Osteoblast (primary cell): ENCODE data around the gene NEURL1B. TPM values are rescaled to one million over a fixed set of nuclear protein-coding genes. Genes with fewer than 3 reads are reported as not detected.

Experiments used
- DNase-seq: peaks from one replicate; pipeline ENCODE4 v3.0.0; 2011; ENCODE audit warnings: low spot score, mixed read lengths; ENCODE audit not compliant: insufficient read length; ENCODE audit errors: missing footprints
- H2AFZ ChIP-seq: 2 replicates; pipeline ENCODE4 v1.6.0; 2011; ENCODE audit warnings: mild to moderate bottlenecking, low read length
- H3K27ac ChIP-seq: 2 replicates; pipeline ENCODE4 v1.5.1; 2011; ENCODE audit warnings: mild to moderate bottlenecking, low read depth, low read length, moderate library complexity
- H3K27me3 ChIP-seq: 2 replicates; pipeline ENCODE4 v1.6.0; 2012; ENCODE audit warnings: mild to moderate bottlenecking, control low read depth, inconsistent platforms, low read length, moderate library complexity; ENCODE audit not compliant: insufficient read depth
- H3K36me3 ChIP-seq: 2 replicates; pipeline ENCODE4 v1.5.1; 2011; ENCODE audit warnings: mild to moderate bottlenecking, low read length, control low read depth, moderate library complexity; ENCODE audit not compliant: insufficient read depth
- H3K4me1 ChIP-seq: 2 replicates; pipeline ENCODE4 v1.5.1; 2011; ENCODE audit warnings: mild to moderate bottlenecking, low read length, control low read depth, moderate library complexity; ENCODE audit not compliant: insufficient read depth
- H3K4me2 ChIP-seq: 2 replicates; pipeline ENCODE4 v1.6.0; 2011; ENCODE audit warnings: mild to moderate bottlenecking, low read length; ENCODE audit not compliant: insufficient read depth
- H3K4me3 ChIP-seq: fragments of 200-600 bp; sonication (generic); 3 replicates; pipeline ENCODE4 v1.5.1; 2012; ENCODE audit warnings: mild to moderate bottlenecking, low read length, inconsistent platforms; ENCODE audit not compliant: insufficient read depth
- H3K79me2 ChIP-seq: 2 replicates; pipeline ENCODE4 v1.6.0; 2012; ENCODE audit warnings: mild to moderate bottlenecking, low read length, control low read depth, inconsistent platforms; ENCODE audit not compliant: insufficient read depth
- H3K9me3 ChIP-seq: 2 replicates; pipeline ENCODE4 v1.5.1; 2011; ENCODE audit warnings: low read depth, low read length, control low read depth
- H4K20me1 ChIP-seq: 2 replicates; pipeline ENCODE4 v1.6.0; 2012; ENCODE audit warnings: mild to moderate bottlenecking, low read length, control low read depth; ENCODE audit not compliant: insufficient read depth
- CTCF ChIP-seq: IDR thresholded peaks from 2 replicates; pipeline ENCODE4 v1.5.1; 2011; ENCODE audit warnings: mild to moderate bottlenecking, low read depth, low read length, moderate library complexity; ENCODE audit errors: extremely low read depth
- total RNA-seq: library from RNA; depleted of rRNA; stranded (reverse); fragments of >200 nt; gene quantifications from 2 replicates; pipeline ENCODE4 v1.2.3, GENCODE V29; 2012

Gene NEURL1B
- total RNA-seq, 1 donor = 0.36 TPM

GRCh38 chr5:172622091-172623046 lies 18.7 kb upstream of the NEURL1B start:
- TF ChIP-seq CTCF = no peak
- Histone ChIP-seq H4K20me1 (no peaks in the 10 kb centered on the region), H3K36me3 (no peaks in the 10 kb centered on the region), H3K27me3 (peaks cover 21% of the 10 kb centered on the region), H3K4me3 (no peak overlapping the region), H3K4me2 (no peak overlapping the region), H3K9me3 (no peaks in the 10 kb centered on the region), H3K79me2 (no peaks in the 10 kb centered on the region), H3K4me1 (no peaks in the 10 kb centered on the region), H3K27ac (no peak overlapping the region), H2AFZ (no peak overlapping the region)
- no peak for DNase-seq

GRCh38 chr5:172623313-172623980 lies 17.6 kb upstream of the NEURL1B start:
- Histone ChIP-seq H3K27me3 (peaks cover 22% of the 10 kb centered on the region), H2AFZ (no peak overlapping the region)
- TF ChIP-seq CTCF = no peak

GRCh38 chr5:172624083-172624995 lies 16.7 kb upstream of the NEURL1B start:
- Histone ChIP-seq H3K4me1 (no peaks in the 10 kb centered on the region), H3K27me3 (peaks cover 16% of the 10 kb centered on the region), H4K20me1 (no peaks in the 10 kb centered on the region), H3K79me2 (no peaks in the 10 kb centered on the region), H2AFZ (no peak overlapping the region), H3K27ac (no peak overlapping the region), H3K36me3 (no peaks in the 10 kb centered on the region), H3K9me3 (no peaks in the 10 kb centered on the region), H3K4me2 (no peak overlapping the region), H3K4me3 (no peak overlapping the region)
- no peak for TF ChIP-seq CTCF
- DNase-seq = no peak

More at GRCh38 chr5:172623313-172623980, 17.6 kb upstream of the NEURL1B start:
- Histone ChIP-seq H3K36me3 (no peaks in the 10 kb centered on the region), H3K79me2 (no peaks in the 10 kb centered on the region), H3K9me3 (no peaks in the 10 kb centered on the region), H3K4me1 (no peaks in the 10 kb centered on the region), H3K4me3 (no peak overlapping the region), H4K20me1 (no peaks in the 10 kb centered on the region), H3K4me2 (no peak overlapping the region), H3K27ac (no peak overlapping the region)
- no peak for DNase-seq
